ACHN (cell line): ENCODE data around the gene EPB41L2.
A peak's percentile ranks its signal among the peaks of the same experiment; 100 is the strongest.

Experiments used
- DNase-seq: peaks from one replicate; pipeline ENCODE4 v3.0.0-alpha.2; 2015
- in situ Hi-C: cut with HindIII; loops from 2 replicates; pipeline ENCODE4 v1.10.0; 2017; ENCODE audit warnings: low sequenced_read_pairs, low pct_ligation_motif_present, low pct_unique_long_range_greater_than_20kb

The EPB41L2 gene

DNA sequence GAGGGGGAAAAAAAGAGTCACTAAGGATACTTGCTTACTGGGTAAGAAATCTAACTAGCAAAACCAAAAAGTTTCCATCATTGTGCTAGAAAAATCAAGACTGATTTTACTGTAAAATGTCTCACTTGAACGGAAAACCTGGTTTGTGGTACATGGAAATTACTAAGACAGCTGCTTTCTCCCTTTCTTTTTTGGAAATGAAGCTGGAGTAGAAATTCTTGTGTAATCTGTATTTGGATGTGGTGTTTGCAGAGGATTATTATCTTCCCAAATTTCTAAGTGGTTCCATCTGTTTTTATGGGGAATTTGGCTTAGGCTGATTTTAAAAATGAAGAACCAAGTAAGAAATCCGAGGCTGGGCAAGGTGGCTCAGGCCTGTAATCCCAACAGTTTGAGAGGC lies 20.4 kb downstream of the EPB41L2 start:
- no peak for DNase-seq
- in situ Hi-C loops, result no loop called here

DNA sequence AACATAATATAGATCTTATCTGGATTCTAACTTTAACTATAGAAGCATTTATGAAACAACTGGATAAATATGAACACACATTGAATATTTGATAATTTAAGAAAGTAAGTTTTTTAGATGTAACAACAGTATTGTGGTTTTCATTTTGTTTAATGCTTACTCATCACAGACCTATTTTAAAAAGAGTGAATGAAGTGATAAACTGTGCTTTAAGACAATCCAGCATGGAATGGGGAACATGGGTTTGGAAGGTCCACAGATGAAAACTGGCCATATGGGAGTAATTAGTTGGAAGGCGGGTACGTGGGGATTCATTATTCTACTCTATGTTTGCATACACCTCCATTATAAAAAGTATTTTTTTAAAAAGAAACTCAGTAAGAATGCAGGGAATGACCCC lies 21.2 kb downstream of the EPB41L2 start:
- DNase-seq, result no peak
- in situ Hi-C loops, result no loop called here

DNA sequence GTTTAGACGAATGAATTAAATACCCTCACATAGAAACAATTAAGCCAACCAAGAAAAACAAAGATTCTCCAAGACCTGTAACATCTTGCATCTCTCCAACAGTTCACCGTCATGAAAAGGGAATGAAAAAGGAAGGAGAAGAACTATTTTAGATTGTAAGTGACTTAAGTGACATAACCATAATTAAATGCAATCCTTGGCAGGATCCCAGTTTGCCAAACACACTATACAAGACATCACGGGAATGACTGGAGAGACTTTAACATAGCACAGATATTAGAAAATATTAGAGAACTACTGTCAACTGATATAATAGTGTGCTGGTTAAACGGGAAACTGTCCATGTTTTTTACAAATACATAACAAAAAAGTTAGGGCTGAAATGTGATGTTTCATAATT lies 22.2 kb downstream of the EPB41L2 start:
- no peak for DNase-seq

DNA sequence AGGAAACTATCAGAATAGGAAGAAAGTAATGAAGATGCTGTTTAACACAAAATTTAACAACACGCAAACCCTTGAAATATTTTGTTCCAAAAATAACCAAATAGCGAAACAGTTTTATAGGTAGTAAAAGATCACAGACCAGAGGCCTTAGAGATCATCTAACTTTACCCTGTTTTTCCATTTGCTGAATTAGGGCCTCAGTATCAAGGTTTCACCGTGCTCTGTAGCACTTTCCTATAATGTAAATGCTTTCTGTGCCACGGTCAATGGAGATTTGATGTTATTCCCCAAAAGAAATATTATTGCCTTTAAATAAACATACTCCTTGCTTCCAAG lies 23.7 kb downstream of the EPB41L2 start:
- DNase-seq, result no peak

More for the DNA sequence above, 22.2 kb downstream of the EPB41L2 start:
- in situ Hi-C loops, result no loop called here

DNA sequence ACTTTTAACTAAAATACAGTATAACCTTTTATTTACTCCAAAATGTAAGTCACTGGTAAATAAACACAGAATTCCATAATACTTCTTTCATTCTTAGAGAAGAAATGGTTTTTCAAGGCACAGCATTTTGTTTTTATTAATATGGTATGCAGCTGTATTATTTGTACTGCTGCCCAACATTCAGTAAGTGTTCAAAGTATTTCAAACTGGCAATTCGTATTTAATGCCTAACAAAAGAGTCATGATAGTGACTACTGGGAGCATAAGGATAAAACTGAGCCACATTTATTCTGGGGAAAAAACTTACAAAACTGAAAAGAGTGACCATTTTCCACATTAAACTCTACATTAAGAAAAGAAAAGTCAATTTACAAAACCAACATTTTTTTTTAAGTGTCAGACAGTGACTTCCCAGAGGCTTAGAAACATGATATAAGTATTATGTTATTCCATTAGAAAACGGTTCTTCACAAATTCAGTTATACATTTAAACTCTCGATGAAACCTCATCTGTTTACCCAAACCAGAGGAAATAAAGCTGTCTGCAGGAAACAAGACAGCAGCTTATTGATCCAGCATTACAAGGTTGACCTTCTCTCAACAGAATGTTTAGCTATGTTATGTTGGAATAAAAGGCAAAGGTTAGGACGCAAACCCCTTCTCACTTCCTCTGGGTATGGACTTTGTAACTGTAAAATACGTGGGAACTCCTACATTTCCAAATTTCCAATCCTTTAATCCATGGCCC lies 24.3 kb downstream of the EPB41L2 start:
- in situ Hi-C loops, result no loop called here
- DNase-seq, result no peak

More for the DNA sequence above, 23.7 kb downstream of the EPB41L2 start:
- in situ Hi-C loops, result no loop called here

DNA sequence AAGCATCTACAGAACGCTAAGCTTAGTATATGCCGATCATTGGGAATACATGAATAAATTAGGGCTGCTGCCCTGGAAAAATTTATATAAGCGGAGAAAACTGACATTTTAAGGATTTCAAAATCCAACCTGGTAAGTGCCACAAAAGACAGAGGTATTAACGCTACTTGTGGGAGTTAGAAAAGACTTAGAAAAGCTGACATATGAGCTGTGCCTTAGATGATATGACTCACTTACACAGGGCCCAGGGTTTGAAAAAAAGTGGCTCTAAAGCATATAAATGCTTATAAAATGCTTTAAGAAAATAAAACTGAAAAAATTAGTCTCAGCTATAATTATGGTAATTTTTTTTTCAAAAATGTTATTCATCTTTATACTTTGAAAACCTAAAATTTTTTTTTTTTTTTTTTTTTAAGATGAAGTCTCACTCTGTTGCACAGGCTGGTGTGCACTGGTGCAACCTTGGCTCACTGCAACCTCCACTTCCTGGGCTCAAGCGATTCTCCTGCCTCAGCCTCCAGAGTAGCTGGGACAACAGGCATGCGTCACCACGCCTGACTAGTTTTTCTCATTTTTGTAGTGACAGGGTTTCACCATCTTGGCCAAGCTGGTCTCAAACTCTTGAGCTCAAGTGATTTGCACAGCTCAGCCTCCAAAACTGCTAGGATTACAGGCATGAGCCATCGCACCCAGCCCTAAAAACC lies 25.7 kb downstream of the EPB41L2 start:
- in situ Hi-C loops, result no loop called here
- DNase-seq, result no peak

DNA sequence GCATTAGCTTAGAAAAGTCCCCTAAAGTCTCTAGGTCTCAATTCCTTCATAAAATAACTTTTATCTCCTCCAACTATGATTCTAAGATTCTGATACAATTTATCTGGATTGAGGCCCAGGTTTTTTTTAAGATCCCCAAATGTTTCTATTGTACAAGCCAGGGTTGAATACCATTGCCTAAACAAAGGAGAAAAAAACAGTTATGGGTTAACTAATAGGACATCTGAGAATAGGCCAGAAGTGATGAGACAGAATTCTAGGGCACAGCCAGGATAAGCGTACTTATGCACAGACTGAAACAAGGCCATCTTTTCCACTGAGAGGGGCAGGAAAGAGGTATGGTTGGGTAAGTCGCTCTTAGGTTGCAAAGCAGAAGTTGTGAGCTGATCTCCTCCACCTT lies 26.4 kb downstream of the EPB41L2 start:
- no peak for DNase-seq
- in situ Hi-C loops, result no loop called here

DNA sequence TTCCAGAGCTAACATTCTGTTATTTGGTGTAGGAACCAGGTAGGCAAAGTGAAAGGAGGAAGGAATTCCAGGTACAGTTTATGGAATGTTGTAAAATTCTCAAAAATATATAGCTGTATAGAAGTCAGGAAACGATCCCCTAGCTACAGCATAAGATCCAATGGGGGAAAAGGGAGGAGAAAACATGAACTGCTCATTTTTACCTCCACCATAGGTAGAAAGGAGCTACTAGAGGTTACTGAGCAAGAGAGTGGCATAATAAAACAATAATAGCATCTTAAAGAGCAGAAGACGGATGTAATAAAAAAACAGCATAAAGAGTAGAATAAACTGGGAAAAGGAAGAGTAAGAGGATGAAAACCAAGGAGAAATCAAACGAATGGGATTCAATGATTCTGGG lies 26.9 kb downstream of the EPB41L2 start:
- in situ Hi-C loops, result no loop called here
- DNase-seq, result no peak

DNA sequence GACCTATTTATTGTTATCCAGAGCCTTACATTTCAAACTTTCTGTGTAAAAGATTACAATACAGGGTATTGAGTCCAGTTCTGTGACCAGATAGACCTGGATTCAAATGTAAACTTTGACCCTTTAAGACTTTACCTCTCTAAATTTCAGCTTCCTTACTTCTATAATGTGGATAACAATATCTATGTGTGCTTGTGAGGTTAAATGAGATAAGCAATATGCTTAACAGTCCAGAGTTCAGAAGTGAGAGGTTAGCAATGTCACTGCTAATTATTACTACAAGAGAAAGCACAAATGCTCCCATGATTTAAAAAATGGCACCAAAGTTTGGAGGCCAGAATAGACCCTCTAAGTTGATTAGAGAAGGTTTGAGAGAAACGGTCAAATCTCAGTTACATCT lies 27.5 kb downstream of the EPB41L2 start:
- in situ Hi-C loops, result no loop called here
- no peak for DNase-seq

DNA sequence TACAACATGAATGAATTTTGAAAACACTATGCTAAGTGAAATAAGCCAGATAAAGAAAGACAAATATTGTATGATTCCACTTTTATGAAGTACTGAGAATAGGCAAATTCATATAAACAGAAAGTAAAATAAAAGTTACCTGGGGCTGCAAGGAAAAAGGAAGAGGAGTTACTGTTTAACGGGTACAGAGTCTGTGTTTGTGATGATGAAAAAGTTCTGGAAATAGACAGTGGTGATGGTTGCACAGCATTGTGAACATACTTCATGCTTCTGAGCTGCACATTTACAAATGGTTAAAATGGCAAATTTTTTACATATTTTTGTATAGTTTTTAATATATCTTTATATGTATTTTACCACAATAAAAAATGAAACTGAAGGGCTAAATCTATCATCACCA lies 29.4 kb downstream of the EPB41L2 start:
- DNase-seq, result no peak
- in situ Hi-C loops, result no loop called here

DNA sequence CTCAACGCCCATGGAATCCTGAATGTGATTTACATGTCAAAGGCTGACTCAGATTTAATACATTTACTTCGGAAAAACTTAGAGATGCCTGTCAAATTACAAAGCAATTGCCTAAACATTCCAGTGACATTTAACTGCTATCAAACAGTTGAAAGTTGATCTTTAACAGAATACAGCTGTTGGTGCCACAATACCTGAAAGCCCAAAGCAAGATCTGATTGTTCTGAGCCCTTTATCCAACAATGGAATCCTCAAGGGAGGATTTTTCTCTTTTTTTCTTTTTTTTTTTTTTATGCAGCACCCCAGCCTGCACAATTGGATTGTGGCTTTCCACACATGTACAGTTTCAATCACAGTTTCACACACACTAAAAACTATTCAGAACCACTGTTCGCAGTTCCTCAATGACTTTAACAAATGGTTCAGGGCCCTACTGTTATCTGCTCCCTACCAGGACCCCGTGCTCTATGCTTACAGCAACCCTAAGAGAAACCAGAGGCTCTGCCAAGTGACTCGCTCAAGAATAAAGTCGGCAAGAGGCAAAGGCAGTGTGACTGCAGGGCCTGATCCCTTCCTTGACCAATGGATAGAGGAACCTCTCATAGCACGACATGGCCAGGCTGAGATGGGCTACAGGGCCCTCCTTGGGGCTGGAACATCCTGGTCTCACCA lies 33.3 kb downstream of the EPB41L2 start:
- peak; percentile 46 for DNase-seq
- in situ Hi-C loops, result no loop called here

DNA sequence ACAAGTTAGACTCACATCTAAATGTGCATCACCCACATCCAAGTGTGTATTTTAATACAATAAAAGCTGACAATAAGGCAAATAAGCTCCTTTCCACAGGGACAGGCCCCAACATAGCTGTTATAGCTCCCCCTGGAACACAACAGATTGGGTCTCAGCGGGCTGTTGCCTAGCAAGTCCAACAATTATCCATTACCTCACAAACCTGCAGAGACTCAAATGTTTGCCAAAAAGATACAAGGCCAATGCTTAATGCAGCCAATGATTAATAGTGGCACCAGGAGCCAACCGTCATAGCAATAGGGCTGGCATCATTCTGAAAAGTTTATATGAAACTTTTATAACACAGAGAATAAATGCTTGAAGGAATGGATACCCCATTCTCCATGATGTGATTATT lies 35.7 kb downstream of the EPB41L2 start:
- in situ Hi-C loops, result no loop called here
- no peak for DNase-seq

DNA sequence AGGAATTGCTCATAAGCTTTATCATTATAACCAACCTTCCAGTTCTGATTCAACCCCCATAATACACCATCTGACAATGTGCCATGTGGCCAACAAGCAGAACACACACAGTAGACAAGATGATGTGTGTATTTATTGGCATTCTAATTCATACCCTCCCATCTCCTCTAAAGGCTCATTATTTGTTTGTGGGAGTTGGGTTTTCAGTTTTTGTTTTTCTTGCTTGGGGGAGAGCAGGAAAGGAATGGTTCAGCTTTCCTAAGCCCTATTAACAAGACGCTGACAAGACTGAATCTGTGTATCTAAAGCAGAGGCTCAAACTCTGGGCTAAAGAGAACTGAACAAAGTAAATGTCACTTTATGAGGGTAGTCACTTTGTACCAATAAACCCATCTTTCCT lies 36.8 kb downstream of the EPB41L2 start:
- no peak for DNase-seq
- in situ Hi-C loops, result no loop called here

DNA sequence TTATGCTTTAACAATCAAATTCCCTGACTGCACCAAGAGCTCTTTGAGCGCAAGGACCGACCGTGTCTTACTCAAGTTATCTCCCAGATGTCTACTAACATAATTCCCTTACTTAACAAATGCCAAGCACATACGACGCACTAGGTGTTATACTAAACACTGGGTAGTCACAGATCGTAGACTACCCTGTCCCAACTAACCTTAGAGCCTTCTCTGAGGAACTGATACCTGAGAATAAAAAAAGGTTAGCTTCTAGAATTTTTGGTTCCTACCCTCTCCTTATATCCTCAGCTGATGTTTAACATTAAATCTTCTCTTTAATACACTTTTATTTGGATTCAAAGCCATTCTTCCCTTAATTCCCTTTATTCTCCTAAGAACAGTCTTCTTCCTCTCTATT lies 38.5 kb downstream of the EPB41L2 start:
- DNase-seq, result no peak
- in situ Hi-C loops, result no loop called here

DNA sequence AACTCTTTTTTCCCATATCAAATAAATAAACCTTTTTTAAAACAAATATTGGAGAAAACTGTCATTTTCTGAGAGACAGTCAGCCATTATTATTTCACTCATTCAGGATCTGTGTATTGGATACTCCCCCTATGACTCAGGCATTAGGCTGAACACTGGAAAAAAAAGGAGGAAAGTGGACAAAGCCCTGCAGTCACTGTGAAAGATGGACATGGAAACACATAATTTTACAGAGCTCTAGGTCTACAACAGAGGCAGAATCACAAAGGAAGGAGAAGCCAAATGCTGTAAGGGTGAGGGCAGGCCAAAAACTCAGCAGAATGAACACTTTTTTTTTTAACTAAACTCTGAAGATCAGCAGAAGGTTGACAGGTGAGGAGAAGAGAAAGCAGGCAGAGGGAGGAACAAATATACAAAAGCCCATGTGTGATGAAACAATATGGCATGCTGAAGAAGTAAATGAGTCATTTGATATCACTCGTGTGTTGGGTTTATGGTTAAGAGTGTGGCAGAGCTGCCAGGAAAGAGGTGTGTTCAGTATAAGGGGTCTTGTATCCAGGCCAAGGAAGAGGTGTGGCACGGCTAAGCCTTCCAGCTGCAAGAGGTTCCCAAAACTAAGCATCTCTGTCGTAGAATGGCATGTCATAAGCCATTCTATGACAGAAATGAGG lies 39.1 kb downstream of the EPB41L2 start:
- peak; percentile 82 for DNase-seq
- in situ Hi-C loops, result no loop called here

DNA sequence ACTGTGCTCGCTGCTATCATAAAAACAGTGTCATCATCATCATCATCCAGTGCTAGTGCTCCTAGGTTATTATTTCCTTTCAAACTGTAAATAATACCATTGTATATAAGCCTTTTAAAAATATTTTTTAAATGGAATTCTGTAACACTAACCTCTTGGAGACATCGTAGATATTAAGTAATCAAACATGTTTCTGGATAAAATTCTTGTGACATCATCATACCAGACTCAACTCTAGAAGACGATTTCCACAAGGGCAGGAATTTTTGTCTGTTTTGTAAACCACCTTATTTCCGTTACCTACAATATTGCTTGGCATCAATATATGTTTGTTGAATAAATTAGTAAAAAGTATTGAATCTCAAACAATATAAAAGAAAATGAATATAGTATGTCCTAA lies 40.4 kb downstream of the EPB41L2 start:
- DNase-seq, result no peak
- in situ Hi-C loops, result no loop called here

DNA sequence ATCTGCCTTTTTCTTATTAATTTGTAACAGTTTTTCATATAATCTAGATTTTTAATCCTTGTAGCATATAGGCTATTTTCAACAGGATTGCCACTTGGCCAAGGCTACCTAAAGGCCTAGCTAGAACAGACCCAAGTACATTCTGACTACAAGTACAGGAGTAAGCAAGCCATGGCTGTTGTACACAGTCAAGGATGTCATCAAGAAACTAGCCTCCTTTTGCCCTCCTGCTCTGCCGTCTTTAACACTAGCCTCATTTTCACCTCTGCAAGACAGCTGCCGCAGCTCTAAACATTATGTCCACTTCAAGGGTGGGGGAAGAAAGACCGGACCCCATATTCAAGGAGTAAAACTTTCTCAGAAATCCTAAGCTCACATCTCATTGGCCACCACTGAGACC lies 45.1 kb downstream of the EPB41L2 start:
- in situ Hi-C loops, result no loop called here

DNA sequence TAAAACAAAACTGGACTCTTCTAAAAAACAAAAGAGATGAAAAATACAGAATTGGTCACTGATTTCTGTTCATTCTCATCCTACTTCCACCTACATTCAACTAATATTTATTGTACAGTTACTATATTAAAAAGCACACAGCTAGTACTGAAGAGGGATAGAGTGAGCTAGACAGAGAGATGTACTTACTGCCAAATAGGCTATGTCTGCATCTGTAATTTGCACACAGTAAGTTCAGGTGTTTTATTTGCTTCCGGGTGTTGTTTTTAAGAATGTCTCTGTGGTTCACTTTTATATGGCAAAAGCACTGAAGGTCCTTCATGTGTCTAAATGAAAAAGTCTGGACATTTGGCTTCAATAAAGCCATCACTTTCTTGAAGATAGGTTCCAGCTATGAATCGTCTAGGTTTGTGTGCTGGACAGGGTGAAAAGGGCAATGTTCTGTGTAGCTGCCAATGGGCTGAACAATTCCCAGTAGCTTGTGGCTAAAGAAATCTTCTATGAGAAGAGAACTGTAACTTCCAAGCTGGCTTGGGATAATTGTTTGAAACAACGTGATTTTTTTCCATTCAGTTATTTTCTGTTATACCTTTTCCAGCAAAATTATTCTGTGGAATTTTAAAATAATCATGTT lies 47.3 kb downstream of the EPB41L2 start:
- DNase-seq, result peak; percentile 30

More for the DNA sequence above, 45.1 kb downstream of the EPB41L2 start:
- DNase-seq, result no peak

DNA sequence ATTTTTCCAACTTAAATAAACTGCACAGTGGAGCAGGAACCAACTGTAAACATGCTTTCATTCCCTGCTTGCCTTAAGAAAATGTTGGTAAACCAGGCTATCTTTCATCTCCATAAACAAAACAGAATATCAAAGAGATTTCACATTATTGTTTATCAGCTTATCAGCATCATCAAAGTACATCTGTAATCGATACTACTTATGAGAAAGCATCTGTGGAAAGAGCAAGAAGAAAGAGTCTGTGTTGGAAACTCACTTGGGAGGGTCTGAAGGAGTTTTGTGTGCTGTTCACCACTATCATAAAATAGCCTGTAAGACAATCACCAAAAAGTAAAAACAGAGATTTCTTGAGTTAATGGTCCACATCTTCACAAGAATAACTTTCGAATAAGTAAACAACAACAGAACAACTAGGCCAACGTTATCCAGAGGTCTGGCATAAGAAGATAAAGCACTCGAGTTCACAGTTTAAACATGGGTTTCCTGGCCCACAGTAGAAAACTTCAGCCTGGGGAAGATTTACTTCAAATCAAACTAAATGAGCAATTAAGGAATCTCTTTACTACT lies 47.9 kb downstream of the EPB41L2 start:
- no peak for DNase-seq
- in situ Hi-C loops, result no loop called here

More for the DNA sequence above, 47.3 kb downstream of the EPB41L2 start:
- in situ Hi-C loops, result no loop called here
